NB4 (cell line): ENCODE results near the gene ACIN1.

Experiments used
- DNase-seq: peaks from one replicate; pipeline ENCODE4 v3.0.0; 2010; ENCODE audit warnings: low read depth
- H3K4me3 ChIP-seq: one replicate; pipeline ENCODE4 v1.5.1; 2011; ENCODE audit warnings: mild to moderate bottlenecking, low read depth, low read length, moderate library complexity
- CTCF ChIP-seq: IDR thresholded peaks from one replicate; pipeline ENCODE4 v1.5.1; 2012; ENCODE audit warnings: low read depth, low read length
- MAX ChIP-seq: IDR thresholded peaks from 2 replicates; pipeline ENCODE4 v1.6.1; 2011; ENCODE audit warnings: low read depth, low read length
- MYC ChIP-seq: IDR thresholded peaks from 2 replicates; pipeline ENCODE4 v1.6.1; 2011; ENCODE audit warnings: low read depth, low read length
- POLR2A ChIP-seq: IDR thresholded peaks from 2 replicates; pipeline ENCODE4 v1.6.1; 2011; ENCODE audit warnings: mild to moderate bottlenecking; ENCODE audit not compliant: insufficient read length; ENCODE audit errors: extremely low read depth

The ACIN1 gene

GRCh38 chr14:23090254-23090636, 4.7 kb downstream of the ACIN1 start:
- TF ChIP-seq MAX: no peak
- TF ChIP-seq POLR2A: no peak
- no peak for TF ChIP-seq CTCF
- TF ChIP-seq MYC: no peak
- DNase-seq: no peak
- H3K4me3 ChIP-seq: no peak overlapping the region

DNA sequence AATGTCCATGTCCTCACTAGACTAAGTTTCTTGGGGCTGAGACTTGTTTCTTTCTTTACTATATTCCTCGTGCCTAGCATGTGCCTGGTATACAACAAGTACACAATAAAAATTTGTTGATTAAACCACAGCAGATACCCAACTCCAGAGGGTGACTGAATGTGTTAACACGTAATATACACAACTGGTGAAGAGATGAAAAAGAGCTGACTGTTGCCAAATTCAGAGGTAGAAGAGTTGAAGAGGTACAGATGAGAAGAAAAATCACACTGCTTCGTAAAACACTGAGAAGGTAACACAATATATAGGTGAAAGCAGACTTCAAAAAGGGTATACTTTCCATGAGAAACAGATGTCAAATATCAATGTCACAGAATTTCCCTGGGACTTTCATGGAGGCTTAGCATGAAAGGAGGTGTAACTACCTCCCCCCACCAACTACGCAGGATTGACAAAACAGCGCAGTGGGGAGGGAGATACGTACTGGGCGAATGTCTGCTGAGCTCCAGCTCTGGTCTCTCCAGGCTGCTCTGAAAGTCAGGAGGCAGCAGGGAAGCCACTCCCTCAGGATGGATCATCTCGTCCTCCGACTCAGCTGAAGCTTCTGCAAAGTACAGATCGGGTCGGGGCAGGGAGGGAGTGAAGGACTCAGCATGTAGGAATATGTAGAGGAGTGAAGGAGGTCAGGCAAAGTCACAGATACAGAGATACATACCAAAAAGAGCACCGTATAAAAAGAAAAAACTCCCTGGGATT, 5.3 kb downstream of the ACIN1 start:
- H3K4me3 ChIP-seq: no peak overlapping the region
- no peak for DNase-seq
- no peak for TF ChIP-seq POLR2A
- TF ChIP-seq MAX: no peak
- TF ChIP-seq MYC: no peak
- TF ChIP-seq CTCF: no peak

- no peak overlapping the region for H3K4me3 ChIP-seq
- no peak for DNase-seq
- TF ChIP-seq POLR2A: no peak
- no peak for TF ChIP-seq CTCF
- TF ChIP-seq MAX: no peak
- no peak for TF ChIP-seq MYC
Measured at GRCh38 chr14:23086565-23086964, 8.4 kb downstream of the ACIN1 start.

DNA sequence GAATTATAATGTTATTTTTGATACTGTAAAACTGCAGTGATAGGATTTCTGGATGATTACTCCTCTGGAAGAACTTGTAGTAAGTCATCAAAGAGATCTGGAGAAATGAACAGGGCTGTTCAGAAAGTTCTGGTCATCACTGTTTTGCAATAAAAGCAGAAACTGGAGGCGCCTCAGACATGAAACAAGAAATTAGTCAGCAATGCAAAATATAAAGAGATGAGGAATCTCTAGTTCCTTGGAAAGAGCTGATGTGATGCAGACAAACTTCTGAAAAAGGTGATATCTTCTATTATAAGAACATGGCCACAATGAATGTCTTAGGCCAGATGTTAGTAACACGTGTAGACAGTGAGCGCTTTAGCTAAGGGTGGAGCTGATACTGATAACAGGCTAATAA, 9.5 kb downstream of the ACIN1 start:
- TF ChIP-seq MYC (no peak), CTCF (no peak), MAX (no peak), POLR2A (no peak)
- no peak for DNase-seq
- H3K4me3 ChIP-seq: no peak overlapping the region

- DNase-seq: no peak
- TF ChIP-seq MAX: no peak
- TF ChIP-seq POLR2A: no peak
- no peak for TF ChIP-seq MYC
- no peak for TF ChIP-seq CTCF
- H3K4me3 ChIP-seq: no peak overlapping the region
Measured at GRCh38 chr14:23080474-23080873, 14.5 kb downstream of the ACIN1 start.

- TF ChIP-seq MAX (no peak), MYC (no peak), POLR2A (no peak), CTCF (no peak)
- H3K4me3 ChIP-seq: no peak overlapping the region
- no peak for DNase-seq
Measured at GRCh38 chr14:23079716-23080115, 15.2 kb downstream of the ACIN1 start.
